ENCODE results near the gene TRNT1.

Gene TRNT1

DNA sequence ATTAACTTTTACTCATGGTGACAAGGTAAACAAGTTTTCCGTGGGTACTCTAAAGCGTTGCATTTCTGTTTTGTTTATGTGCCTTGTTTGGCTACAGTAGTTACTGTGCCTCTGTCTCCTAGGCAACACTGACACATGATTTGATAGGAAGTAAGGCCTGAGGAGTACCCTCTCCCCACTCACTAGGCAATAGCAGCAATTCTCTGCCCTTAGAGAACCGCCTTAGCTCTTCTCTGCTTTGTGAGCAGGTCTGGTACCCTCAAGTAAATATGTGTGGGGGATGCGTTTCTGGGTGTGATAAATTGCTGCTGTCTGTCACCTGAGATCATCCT lies 16.5 kb upstream of the TRNT1 start, which contains the start of gene IL5RA:
IL5RA (minus strand) TSS at position 76 of the 332 bp plus-strand sequence. CDS start 5,390 bp downstream, outside the sequence.
- FAIRE-seq (no peak), DNase-seq (ENCODE audit: extremely low spot score, insufficient read length, low read depth) (no peak)

DNA sequence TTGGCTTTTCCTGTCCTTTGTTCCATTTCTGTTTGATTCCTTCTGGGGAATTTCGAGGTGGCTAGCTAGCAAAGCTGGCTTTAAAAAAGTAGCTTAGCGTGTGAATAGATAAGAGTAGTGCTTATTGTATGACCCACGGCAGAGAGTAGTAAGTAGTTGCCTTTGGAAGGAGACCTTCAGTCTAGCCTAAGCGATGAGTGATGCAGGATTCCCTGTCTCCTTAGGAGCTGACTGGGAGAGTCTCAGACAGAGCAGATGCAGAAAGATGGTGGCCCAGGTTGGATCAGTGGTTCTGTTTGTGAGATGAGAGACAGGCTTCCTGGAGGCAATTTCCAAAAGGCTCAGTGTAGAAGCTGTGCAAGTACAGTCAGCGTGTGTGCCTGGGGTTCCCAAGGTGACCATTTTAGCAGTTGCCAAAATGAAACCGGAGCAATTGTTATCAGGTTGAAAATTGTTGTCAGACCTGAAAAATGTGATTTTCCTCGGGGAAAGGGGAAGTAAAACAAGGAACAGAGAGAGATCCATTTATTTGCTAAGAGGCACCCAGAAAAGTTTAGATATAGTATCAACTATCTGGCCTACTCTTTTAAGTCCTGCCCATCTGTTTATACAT lies 15.9 kb upstream of the TRNT1 start:
- no peak for DNase-seq (ENCODE audit: extremely low spot score, insufficient read length, low read depth)
- FAIRE-seq = peak; percentile 29

DNA sequence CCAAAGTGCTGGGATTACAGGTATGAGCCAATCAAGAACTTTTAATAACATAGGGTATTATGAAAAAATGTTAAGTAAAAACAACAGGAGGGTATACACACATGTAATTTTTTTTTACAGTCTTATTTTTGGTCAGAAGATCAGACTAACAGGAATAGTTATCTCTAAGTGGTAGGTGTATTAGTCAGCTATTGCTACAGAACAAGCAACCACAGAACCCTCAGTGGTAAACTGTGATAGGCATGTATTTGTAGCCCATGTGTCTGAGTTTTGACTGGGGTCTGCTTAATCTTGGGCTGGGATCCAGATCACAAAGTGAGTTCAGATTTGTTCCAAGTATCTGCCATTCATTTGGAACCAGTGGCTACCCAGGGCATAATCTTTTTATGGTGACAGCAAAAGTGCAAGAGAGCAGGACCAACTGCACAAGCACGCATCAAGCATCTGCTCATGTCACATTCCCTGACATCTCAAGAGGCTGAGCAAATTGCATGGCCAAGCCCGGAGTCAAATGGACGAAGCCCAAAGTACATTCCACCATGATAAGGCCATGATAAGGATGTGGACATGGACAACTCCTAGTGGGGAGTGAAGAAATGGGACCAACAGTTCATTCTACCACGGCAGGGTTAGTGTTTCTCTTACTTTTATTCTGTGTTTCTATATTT lies 13.6 kb upstream of the TRNT1 start:
- DNase-seq (ENCODE audit: extremely low spot score, insufficient read length, low read depth) = no peak
- FAIRE-seq = no peak

DNA sequence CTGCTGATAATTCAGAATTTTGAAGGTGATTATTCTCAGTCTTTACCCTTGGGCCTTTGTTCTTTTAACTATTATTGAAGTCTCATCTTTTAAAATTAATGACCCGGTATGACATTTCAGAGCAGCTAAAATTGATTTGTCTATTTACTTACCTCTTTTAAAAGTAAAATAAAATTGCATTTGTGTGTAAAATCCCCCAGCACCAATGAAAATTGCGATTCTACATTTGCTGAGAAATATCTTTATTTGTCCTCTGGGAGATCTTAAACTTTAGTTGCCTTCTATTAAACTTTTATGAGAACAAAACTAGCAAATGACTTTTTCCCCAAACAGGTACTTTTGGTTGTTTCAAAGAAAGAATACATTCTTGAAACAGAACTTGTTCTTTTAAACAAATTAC lies 9.1 kb upstream of the TRNT1 start:
- FAIRE-seq (no peak), DNase-seq (ENCODE audit: extremely low spot score, insufficient read length, low read depth) (no peak)

DNA sequence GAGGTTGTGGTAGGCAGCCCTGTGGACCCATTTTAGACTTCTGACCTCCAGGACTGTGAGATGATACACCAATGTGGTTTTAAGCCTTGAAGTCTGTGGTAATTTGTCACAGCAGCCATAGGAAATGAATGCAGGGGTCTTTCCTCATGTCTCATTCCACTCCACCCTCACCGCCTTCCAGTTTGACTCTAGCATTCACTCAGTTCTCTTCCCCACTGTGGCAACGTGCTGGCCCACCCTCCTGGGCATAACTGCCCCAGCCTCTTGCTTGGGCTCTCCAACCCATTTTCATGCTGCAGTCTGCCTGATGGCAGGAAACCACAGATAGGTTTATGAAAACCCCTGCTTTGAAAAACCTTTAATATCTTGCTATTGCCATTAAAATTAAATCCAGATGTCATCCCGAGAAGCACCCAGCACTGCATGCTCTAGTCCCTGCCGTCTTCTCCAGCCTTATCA lies 7.3 kb upstream of the TRNT1 start:
- DNase-seq (ENCODE audit: extremely low spot score, insufficient read length, low read depth) = no peak
- no peak for FAIRE-seq

DNA sequence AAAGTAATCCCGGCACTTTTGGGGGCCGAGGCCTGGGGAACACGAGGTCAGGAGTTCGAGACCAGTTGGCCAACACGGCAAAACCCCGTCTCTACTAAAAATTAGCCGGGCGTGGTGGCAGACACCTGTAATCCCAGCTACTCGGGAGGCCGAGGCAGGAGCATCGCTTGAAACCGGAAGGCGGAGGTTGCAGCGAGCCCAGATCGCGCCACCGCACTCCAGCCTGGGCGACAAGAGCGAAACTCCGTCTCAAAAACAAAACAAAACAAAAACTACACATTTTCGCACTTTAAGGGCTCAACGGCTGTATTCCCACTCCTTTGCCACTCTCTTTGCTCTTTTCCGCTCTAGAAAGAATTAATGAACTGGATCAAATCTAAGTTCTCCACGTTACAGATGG lies 763 bp upstream of the TRNT1 start:
- no peak for DNase-seq (ENCODE audit: extremely low spot score, insufficient read length, low read depth)
- FAIRE-seq = no peak

DNA sequence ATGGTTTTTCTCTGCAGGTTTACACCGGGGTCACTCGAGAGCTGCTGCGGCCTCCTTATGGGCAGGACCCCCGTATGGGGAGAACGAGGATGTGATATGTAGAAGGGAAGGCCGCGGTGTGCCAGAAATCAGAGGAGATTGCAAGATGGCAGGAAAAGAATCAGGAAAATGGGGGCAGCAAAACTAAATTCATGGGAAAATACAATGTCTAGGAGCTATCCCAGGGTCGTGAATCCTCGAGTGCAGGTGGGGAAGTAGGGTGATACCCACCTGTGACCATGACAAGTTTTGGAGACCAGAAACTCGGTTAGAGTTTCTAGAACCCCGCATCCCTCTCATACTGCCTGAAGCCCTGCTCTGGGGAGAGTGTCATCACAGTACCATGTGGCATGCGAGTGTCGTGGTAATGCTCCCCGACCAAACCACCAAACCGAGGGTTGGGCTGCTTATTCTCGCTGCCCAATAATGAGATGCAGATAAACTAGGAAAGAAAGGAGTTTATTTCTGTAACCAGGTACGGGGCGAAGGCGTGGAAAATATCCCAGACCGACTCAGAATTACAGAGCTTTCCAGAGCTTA lies 781 bp downstream of the TRNT1 start:
- DNase-seq (ENCODE audit: extremely low spot score, insufficient read length, low read depth) (no peak), FAIRE-seq (peak; percentile 5)

DNA sequence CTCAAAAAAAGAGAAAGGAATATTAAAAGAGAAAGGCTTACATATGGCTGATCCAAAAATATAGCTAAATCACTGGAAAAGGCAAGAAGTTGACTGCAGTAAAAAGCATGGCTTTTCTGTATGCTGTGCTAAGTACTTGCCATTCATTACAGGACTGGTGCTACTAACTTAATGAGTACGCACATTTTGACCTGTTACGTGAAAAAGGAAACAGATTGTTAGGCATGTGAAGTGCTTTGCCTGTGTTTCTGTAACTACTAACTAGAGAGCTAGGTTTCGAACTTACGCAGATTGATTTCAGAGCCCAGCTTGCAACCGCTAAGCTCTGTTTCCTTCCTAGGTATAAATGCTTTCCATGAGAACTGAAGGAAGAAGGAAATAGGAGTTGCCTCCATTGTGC lies 2.8 kb downstream of the TRNT1 start:
- FAIRE-seq = no peak
- no peak for DNase-seq (ENCODE audit: extremely low spot score, insufficient read length, low read depth)

DNA sequence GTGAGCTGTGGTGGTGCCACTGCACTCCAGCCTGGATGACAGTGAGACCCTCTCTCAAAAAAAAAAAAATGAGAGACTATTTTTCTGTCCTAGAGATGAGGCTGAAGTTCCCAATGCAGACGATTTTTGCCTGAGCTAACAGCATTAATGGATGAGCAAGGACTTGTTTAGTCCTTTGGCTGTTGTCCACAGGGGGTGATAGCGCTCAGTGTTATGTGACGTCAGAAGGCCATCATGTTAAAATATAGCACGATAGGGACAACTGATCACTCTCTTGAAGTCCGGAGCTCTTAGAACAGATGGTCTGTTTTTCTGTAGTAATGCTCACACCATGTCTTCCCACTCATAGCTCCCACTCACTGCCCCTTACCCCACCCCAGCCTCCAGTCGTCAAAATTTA lies 6.8 kb downstream of the TRNT1 start:
- FAIRE-seq (no peak), DNase-seq (ENCODE audit: extremely low spot score, insufficient read length, low read depth) (no peak)

DNA sequence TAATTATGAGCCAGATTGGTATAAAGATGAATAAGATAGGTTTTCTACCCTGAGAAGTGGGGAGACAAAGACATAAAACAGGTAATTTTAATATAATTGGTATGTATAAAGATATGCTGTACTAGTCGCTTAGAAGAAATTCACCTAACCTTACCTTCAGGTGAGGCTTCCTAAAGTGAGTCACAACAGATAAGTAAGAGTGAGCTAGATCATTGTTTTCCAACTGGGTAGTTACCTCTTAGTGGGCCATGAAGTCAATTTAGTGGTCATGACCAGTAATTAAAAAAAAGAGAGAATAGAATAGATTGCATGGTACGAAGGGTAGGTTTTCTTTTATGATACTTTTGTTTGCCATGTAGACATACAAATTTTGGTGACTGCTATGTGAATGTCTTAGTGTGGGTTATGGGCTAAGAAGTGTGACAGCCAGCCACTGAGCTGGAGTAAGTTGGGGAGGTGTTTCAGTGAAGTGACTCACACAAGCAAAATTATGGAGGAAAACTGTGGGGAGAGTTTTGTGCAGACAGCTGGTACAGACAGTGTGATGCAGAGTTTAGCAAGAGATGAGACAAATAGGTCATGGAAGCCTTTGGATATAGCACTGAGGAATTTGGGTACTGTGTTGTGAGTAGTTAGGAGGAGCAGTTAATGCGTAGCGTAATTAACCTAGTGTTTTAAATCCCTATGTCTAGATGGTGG lies 8.2 kb downstream of the TRNT1 start:
- FAIRE-seq (no peak), DNase-seq (ENCODE audit: extremely low spot score, insufficient read length, low read depth) (no peak)

DNA sequence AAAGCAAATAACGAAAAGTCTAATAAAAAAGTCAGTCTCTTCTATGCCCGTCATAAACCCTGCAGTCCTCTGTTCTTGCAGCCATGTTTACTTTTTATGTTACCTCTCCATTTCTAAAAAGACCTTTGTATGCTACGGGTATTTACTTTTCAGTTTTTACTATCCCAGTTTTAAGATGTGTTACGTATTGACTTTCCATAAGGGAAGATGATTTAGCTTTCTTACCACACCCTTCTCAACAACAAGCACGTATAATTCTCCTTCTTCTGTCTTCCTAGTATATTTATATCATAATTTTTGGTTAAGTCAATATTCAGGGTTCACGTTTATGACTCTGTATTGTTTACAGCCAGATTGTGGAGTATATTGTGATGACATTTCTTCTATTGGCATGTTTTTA lies 10.8 kb downstream of the TRNT1 start:
- FAIRE-seq = no peak
- DNase-seq (ENCODE audit: extremely low spot score, insufficient read length, low read depth) = no peak

DNA sequence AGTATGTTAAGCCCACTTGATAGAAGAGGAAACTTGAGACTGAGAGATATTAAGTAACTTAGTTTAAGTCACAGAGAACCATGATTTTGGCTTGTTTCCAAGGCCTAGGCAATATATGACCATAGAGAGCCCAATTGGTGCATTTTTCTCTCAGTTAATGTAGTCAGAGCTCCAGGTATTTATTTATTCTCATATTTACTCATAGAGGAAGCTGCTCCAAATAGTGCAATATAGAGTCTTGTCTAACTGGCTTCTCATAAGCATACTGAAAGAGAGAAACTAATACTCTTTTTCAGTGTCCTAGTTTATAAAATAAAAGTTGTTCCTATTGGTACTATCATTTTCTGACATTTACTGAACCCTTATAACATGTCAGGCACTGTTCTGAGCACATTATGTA lies 15.2 kb downstream of the TRNT1 start:
- no peak for FAIRE-seq

DNA sequence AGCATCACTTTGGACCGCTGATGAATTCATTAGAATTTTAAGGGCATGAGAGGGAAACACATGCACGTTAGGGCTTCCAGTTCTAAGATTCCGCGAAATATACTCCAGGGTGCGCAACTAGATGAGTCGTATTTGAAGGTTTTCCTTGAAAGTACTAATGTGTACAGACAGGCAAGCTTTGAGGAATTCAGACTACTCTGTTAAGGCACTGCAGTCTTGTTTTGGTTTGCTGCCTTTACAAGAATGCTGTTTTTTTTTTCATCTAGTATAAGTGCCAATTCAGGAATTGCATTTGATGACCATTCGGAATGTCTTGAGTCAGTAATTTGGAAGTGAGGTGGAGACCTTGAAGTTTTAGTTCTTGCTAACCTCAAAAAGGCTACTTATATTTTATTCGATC lies 19.1 kb downstream of the TRNT1 start:
- FAIRE-seq (no peak), DNase-seq (ENCODE audit: extremely low spot score, insufficient read length, low read depth) (no peak)

More for the DNA sequence above, 15.2 kb downstream of the TRNT1 start:
- DNase-seq (ENCODE audit: extremely low spot score, insufficient read length, low read depth) = no peak

DNA sequence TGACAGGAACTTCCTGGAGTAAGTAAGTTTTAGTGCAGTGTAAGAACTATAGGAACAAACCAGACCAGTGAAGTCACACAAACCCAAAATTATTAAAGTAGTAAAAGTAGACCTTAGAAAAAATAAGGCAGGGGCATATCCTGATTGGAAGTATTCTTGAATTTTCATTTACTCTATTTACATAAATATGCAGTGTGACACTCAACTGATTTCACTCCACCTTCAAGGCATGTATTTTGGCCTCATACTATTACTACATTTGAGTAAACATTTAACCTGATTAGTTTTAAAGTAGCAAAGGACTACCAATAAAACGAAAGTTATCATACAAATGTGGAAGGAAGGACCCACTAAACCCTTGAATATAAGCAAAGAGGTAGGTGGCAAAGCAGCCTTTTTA lies 22.8 kb downstream of the TRNT1 start:
- FAIRE-seq (no peak), DNase-seq (ENCODE audit: extremely low spot score, insufficient read length, low read depth) (no peak)

DNA sequence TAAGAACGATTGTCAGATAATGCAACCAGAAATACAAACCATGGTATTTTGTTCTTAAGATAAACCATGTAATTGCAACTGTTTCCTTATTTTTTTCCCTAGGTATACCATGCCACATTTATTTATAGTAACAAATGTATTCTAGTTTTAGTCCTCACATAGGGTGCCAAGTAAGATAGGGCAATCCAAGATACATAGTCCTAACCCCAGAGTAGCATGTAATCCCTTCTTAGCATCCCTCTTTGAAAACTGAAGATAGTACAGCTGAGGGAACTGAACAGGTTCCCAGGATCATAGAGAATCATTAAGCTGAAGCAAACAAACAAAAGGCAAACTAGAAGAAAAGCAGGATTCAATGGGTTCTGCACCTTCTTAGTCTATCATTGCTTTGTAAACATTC lies 24.8 kb downstream of the TRNT1 start:
- DNase-seq (ENCODE audit: extremely low spot score, insufficient read length, low read depth) (no peak), FAIRE-seq (no peak)

DNA sequence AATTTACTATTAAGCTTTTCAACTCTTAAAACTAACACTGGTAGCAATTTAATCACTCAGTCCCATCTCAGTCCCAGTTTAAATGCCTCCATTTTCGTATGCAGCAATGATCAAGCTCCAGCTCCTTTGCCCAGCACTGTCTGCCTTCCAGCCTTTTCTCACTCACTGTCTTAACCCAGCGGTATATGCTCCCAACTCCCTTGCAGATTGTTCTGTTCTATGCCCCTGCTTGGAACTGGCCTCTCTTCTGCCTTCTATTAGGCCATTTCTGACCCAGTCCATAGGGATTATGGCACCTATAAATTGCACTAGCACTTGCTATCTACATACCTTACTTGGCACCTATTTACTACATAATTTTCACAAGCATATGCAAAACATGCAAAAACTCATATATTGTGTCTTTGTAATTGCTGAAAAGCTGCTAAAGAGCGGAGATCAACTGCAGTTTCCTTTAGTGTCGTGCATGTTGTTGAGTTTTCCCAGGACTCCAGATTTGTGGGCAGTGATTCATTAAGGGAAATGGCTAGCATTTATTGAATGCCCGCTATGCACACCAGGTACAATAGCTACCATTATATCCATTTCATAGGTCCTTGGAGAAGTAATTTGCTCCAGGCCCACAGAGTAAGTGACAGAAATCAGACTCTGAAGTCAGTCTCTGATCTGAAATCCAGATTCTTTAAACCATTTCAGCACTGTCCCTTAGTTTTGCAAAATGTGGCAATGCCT lies 28.3 kb downstream of the TRNT1 start:
- FAIRE-seq (no peak), DNase-seq (ENCODE audit: extremely low spot score, insufficient read length, low read depth) (no peak)

DNA sequence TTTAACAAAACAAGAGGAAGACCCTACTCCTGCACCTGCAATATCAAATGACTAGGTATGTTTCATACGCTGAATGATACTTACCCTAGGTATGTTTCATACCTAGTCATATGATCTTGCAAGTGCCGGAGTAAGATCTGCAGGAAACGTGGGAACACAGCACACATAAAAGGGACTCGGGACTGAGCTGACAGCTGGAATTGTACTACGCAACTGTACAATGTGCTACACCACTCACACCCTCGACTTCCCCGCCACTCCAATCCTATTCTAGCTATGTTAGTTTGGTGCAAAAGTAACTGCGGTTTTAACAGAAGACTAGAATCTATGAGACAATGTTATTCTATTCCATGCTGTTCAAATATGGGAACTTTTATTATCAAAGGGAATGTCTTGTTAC lies 30.7 kb downstream of the TRNT1 start:
- DNase-seq (ENCODE audit: extremely low spot score, insufficient read length, low read depth) = no peak
- FAIRE-seq = no peak

DNA sequence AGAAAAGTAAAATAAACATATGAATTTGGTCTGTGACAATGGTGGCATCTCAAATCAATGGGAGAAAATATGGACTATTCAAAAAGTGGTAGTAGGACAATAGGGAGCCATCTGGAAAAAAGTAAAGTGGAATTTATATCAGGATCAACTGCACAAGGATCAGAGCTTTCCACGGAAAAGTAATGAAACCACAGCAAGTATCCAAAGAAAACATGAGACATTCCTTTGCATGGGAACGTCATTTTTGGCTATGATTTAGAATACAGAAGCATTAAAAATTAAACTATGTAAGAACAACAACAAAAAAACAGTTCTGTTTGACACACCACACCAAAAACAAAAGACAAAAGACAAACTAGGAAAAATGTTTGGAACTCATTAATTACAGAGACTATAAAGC lies 34.1 kb downstream of the TRNT1 start:
- FAIRE-seq = no peak
- no peak for DNase-seq (ENCODE audit: extremely low spot score, insufficient read length, low read depth)

DNA sequence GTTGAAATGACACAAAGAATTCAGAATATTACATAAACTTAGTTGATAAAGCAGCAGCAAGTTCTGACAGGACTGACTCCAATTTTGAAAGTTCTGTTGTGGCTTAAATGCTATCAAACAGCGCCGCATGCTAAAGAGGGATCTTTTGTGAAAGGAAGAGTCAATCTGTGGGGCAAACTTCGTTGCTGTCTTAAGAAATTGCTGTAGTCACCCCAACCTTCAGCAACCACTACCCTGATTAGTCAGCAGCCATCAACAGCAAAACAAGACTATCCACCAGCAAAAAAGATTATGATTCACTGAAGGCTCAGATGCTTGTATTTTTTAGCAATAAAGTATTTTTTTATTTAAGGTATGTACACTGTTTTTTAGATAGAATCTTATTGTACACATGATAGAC lies 38.5 kb downstream of the TRNT1 start:
- DNase-seq (ENCODE audit: extremely low spot score, insufficient read length, low read depth) = no peak
- FAIRE-seq = no peak

DNA sequence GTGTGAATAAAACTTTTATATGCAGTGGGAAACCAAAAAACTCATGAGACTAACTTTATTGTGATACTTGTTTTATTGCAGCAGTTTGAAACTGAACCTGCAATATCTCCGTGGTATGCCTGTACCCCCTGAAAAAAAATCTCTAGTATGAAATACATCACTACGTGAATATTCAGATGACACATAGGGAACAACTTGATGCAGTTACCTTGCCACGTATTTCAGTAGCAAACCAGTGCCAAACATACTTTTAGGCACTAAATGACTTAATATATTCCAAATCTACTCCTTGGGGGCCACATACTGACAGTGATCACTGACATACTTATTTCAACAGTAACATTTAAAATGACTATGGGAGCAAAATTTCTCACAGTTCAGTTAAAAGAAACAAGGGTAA lies 38.9 kb downstream of the TRNT1 start:
- FAIRE-seq (no peak), DNase-seq (ENCODE audit: extremely low spot score, insufficient read length, low read depth) (no peak)

DNA sequence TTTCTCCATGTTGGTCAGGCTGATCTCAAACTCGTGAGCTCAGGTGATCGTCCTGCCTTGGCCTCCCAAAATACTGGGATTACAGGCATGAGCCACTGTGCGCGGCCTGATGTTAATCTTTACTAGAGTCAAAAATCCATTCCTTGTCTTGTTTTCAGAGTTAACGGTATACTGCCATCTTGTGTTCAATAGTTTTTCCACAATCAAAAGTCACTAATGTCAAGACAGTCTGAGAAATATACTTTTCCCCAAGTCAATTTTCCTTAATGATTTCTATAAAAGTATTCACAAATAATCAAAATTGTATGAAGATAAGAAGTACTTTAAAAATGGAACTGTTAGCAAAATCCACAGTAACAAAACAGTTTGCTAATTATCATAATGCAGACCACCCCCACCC lies 44.3 kb downstream of the TRNT1 start:
- no peak for DNase-seq (ENCODE audit: extremely low spot score, insufficient read length, low read depth)
- peak; percentile 41 for FAIRE-seq
